Lower leg skin (tissue), 4 donors: ENCODE measurements around the gene MOK. TPM values are rescaled to one million over a fixed set of nuclear protein-coding genes. Genes with fewer than 3 reads are reported as not detected.

Experiments used
- DNase-seq, 2 donors: peaks; one replicate each; pipeline ENCODE4 v3.0.0-alpha.2; 2019; ENCODE audit warnings: low spot score in 2 of 2
- H3K4me3 ChIP-seq: fragments of 200-600 bp; sonication (generic); 2 replicates; pipeline ENCODE4 v1.5.1; 2017; ENCODE audit warnings: mild to moderate bottlenecking, low read depth; ENCODE audit not compliant: poor library complexity, severe bottlenecking
- POLR2A ChIP-seq, 2 donors: fragments of 450-650 bp; IDR thresholded peaks; one replicate each; pipeline ENCODE4 v1.6.1; 2016 to 2017; ENCODE audit warnings: antibody characterized with exemption in 2 of 2, mild to moderate bottlenecking in 1 of 2, moderate library complexity in 1 of 2
- WGBS, 2 donors: methylation state at CpG; one replicate each; pipeline ENCODE4 v1.1.5; 2018; 5-methylcytosine and 5-hydroxymethylcytosine counted together
- intact Hi-C: fragments of 100-400 bp; cut with DNase I; formaldehyde crosslinking; loops from one replicate; pipeline ENCODE4 v1.15.0; 2023; ENCODE audit warnings: low total_unique reads
- total RNA-seq, 4 donors: library from RNA; depleted of rRNA; stranded (reverse); fragments of >200 nt; gene quantifications; one replicate each; pipeline ENCODE4 v1.1.0, GENCODE V29; 2016
- TF ChIP-seq, protein P1 (sequence below), 3 donors: fragments of 450-650 bp; IDR thresholded peaks; one replicate each; pipeline ENCODE4 v1.5.1; 2016; ENCODE audit warnings: antibody characterized with exemption in 3 of 3, mild to moderate bottlenecking in 3 of 3, moderate library complexity in 2 of 3

The MOK gene
- total RNA-seq, 4 donors from 2014 or later, result 2.1 to 12.2 (median 7.8) TPM

DNA sequence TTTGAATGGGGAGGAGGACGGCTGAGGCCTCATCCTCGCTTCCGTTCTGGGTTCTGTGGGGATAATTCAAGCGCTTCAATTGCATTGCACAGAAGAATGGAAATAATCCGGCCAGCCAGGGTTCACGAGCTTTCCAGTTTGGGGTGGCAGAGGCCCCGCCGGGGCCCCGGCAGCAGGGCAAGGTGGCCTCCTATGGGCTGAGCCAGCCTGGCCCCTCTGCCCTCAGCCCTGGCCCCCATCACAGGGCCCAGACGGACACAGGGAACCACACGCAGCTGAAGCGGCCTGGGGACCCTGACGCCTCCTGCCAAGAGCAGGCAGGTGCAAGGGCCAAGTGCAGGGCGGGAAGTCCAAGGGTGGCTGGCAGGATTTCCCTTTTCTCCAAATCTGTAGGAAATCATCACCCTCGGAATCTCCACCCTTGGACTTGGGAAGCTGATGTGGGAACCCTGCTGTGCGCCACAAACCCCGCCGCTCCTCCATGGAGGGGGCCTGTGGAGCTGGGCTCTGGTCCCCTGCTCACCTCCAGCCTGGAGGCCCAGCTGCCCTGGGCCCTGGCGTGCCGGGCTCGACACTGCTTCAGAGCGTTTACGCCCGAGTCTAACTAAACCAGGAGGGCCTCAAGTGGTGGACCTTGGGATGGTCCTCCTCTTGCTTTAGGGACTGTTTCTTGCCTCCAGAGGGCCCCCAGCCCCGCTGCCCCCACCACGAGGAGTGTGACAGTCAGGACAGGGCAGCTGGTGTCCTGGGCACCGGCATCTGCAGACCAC is 78.4 kb downstream of the MOK start:
- no peak overlapping the region for H3K4me3 ChIP-seq
- no peak for DNase-seq
- WGBS, 2 donors, result 85% methylated on average over 27 of the region's 27 CpGs
- TF ChIP-seq POLR2A (IDR thresholded peaks at IDR 0.05), result no peak
- TF ChIP-seq, protein P1, sequence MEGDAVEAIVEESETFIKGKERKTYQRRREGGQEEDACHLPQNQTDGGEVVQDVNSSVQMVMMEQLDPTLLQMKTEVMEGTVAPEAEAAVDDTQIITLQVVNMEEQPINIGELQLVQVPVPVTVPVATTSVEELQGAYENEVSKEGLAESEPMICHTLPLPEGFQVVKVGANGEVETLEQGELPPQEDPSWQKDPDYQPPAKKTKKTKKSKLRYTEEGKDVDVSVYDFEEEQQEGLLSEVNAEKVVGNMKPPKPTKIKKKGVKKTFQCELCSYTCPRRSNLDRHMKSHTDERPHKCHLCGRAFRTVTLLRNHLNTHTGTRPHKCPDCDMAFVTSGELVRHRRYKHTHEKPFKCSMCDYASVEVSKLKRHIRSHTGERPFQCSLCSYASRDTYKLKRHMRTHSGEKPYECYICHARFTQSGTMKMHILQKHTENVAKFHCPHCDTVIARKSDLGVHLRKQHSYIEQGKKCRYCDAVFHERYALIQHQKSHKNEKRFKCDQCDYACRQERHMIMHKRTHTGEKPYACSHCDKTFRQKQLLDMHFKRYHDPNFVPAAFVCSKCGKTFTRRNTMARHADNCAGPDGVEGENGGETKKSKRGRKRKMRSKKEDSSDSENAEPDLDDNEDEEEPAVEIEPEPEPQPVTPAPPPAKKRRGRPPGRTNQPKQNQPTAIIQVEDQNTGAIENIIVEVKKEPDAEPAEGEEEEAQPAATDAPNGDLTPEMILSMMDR (IDR thresholded peaks at IDR 0.05), result no peak
- intact Hi-C loops, result no loop called here

DNA sequence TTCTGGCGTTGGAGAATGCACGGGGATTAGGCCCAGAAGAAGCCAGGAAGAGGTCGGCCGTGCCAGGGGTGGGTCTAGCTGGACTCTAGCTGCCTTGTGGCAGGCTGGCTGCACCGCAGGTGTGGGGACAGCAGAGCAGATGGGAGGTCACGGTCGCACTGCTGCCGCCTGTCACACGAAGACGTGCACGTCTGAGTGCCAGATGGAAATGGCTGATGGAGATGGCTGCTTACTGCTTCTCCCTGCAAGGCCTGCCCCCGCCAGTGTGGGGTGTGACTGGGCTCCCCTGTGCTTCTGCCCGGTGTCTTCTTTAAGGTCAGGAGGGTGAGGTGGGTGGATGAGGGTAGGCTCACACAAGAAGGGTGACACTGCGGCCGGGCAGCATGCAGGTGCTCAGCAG is 79.0 kb downstream of the MOK start:
- no peak for DNase-seq
- TF ChIP-seq, protein P1 (IDR thresholded peaks at IDR 0.05), result no peak
- TF ChIP-seq POLR2A (IDR thresholded peaks at IDR 0.05), result no peak
- intact Hi-C loops, result no loop called here
- WGBS, 2 donors, result 77 to 90% methylated on average over 14 to 15 of the region's 15 CpGs
- no peak overlapping the region for H3K4me3 ChIP-seq

DNA sequence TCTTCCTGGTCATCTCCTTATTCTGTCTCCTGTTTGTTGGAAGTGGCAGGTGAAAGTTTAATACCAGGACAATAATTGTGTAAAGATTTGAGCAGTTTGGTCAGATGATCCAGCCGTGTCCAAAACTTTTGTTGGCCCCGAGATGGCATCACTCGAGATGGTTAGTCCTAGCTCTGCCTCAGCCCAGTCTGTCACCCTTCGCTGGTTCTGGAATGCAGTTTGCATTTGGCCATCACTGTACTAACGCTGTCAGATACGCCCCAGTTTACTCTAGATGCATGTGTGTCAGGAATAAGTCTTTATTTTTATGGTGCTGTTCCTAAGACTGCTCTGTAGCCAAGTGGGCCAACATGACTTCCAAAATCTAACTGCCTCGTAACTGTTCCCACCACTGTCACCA is 79.6 kb downstream of the MOK start:
- 89 to 91% methylated on average over 7 of the region's 7 CpGs for WGBS, 2 donors
- no peak for DNase-seq
- intact Hi-C loops, result no loop called here
- no peak overlapping the region for H3K4me3 ChIP-seq
- TF ChIP-seq, protein P1 (IDR thresholded peaks at IDR 0.05), result no peak
- no peak for TF ChIP-seq POLR2A (IDR thresholded peaks at IDR 0.05)

DNA sequence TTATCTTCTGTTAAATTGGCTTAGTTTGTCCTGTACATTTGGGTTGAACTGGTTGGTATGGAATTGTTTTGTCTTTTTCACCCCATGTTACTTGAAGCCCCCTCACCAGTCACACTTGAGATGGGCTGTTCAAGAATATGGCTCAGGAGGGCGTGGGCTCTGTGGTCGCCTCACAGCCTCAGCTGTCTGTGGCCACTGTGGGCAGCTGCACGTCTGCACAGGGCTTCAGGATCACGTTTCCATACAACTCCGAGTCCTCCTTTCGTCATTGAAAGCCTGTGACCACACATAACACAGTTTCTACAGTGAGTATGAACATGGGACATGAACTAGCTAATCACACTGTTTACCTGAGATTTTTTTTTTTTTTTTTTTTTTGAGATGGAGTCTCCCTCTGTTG is 81.3 kb downstream of the MOK start:
- DNase-seq, result no peak
- H3K4me3 ChIP-seq, result no peak overlapping the region
- 82 to 97% methylated on average over 6 of the region's 6 CpGs for WGBS, 2 donors
- no peak for TF ChIP-seq POLR2A (IDR thresholded peaks at IDR 0.05)
- TF ChIP-seq, protein P1 (IDR thresholded peaks at IDR 0.05), result no peak
- intact Hi-C loops, result loop anchor here (5.0 kb wide), 1 partner anchor 1919 kb away; no protein-coding TSS in a partner anchor

DNA sequence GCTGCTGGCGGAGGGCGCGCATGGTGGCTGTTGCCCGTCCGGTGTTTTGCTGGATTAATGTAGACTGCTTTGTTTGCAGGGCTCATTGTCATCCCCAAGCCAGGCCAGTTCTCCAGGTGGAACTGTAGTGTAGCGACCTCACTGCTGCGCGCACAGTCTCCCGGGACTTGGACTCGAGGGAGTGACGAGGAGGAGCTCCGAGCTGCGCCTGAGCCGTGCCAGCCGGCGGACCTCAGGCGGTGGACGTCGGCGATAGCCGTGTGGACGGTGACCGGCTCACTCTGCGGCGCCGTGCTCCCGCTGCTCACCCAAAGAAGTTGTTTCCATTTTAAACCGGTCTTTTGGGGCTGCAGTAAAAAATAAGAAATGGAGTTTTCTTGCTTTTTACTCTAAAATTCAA is 82.2 kb downstream of the MOK start:
- no peak for DNase-seq
- 95 to 97% methylated on average over 28 of the region's 28 CpGs for WGBS, 2 donors
- TF ChIP-seq POLR2A (IDR thresholded peaks at IDR 0.05), result no peak
- TF ChIP-seq, protein P1 (IDR thresholded peaks at IDR 0.05), result no peak
- H3K4me3 ChIP-seq, result no peak overlapping the region
- intact Hi-C loops, result loop anchor here (5.0 kb wide), 1 partner anchor 1920 kb away; no protein-coding TSS in a partner anchor
